CD4-positive, alpha-beta memory T cell (primary cell): ENCODE results near the gene MARK2. TPM values are rescaled to one million over a fixed set of nuclear protein-coding genes. Genes with fewer than 3 reads are reported as not detected.

Source experiments
- CTCF ChIA-PET: fragments of 350-600 bp; sonication (Branson Sonifier 250); formaldehyde crosslinking; loops from one replicate; lab custom pipeline; 2021; ENCODE audit warnings: inconsistent platforms; ENCODE audit not compliant: partially characterized antibody; lab: Charles Lee
- POLR2A ChIA-PET: fragments of 350-600 bp; sonication (Branson Sonifier 250); formaldehyde crosslinking; loops from one replicate; lab custom pipeline; 2021; ENCODE audit not compliant: partially characterized antibody; lab: Charles Lee
- DNase-seq, 5 donors: peaks; one replicate each; pipeline versions ENCODE4 v3.0.0 to v3.0.0-alpha.2; 2020 to 2022; ENCODE audit warnings: mixed read lengths in 1 of 5
- H3K27ac ChIP-seq: one replicate; pipeline ENCODE4 v1.7.0; 2013; ENCODE audit warnings: low read depth, low read length
- H3K27me3 ChIP-seq: 2 replicates; pipeline ENCODE4 v1.7.0; 2013; ENCODE audit warnings: mild to moderate bottlenecking, low read length, moderate library complexity; ENCODE audit not compliant: insufficient read depth
- H3K36me3 ChIP-seq: 2 replicates; pipeline ENCODE4 v1.7.0; 2013; ENCODE audit warnings: mild to moderate bottlenecking, low read length, moderate library complexity; ENCODE audit not compliant: insufficient read depth
- H3K4me1 ChIP-seq: 2 replicates; pipeline ENCODE4 v1.7.0; 2013; ENCODE audit warnings: mild to moderate bottlenecking, low read length, moderate library complexity; ENCODE audit not compliant: insufficient read depth
- H3K4me3 ChIP-seq, 2 donors: one replicate each; pipeline ENCODE4 v1.7.0; 2013; ENCODE audit warnings: low read length in 2 of 2, mild to moderate bottlenecking in 1 of 2
- H3K9me3 ChIP-seq, 2 donors: one replicate each; pipeline ENCODE4 v1.7.0; 2013; ENCODE audit warnings: low read length in 2 of 2, control low read depth in 1 of 2; ENCODE audit not compliant: control insufficient read depth in 1 of 2
- H3K27ac Mint-ChIP-seq, 7 donors: one replicate each; pipeline ENCODE4 v1.8.0; 2020 to 2021; ENCODE audit warnings: mixed read lengths in 7 of 7, mild to moderate bottlenecking in 6 of 7, inconsistent platforms in 3 of 7, moderate library complexity in 3 of 7
- H3K27me3 Mint-ChIP-seq, 2 donors: one replicate each; pipeline ENCODE4 v1.8.0; 2020 to 2021; ENCODE audit warnings: mixed read lengths in 2 of 2
- H3K36me3 Mint-ChIP-seq, 2 donors: one replicate each; pipeline ENCODE4 v1.8.0; 2020 to 2021; ENCODE audit warnings: mixed read lengths in 2 of 2, inconsistent platforms in 1 of 2, mild to moderate bottlenecking in 1 of 2
- H3K4me1 Mint-ChIP-seq, 4 donors: one replicate each; pipeline ENCODE4 v1.8.0; 2020 to 2021; ENCODE audit warnings: mixed read lengths in 4 of 4, mild to moderate bottlenecking in 1 of 4
- H3K4me3 Mint-ChIP-seq, 8 donors: one replicate each; pipeline ENCODE4 v1.8.0; 2020 to 2021; ENCODE audit warnings: mixed read lengths in 8 of 8, mild to moderate bottlenecking in 7 of 8, moderate library complexity in 6 of 8, inconsistent platforms in 3 of 8
- H3K9me3 Mint-ChIP-seq, 8 donors: one replicate each; pipeline ENCODE4 v1.8.0; 2020 to 2021; ENCODE audit warnings: mixed read lengths in 8 of 8, mild to moderate bottlenecking in 5 of 8, inconsistent platforms in 3 of 8, moderate library complexity in 1 of 8
- intact Hi-C: fragments of 100-400 bp; cut with micrococcal nuclease; formaldehyde crosslinking; loops from one replicate; pipeline ENCODE4 v1.15.1; 2023
- polyA plus RNA-seq, 2 donors: library from polyadenylated mRNA; unstranded; fragments of 300-500 nt; fragmentation: Illumina TruSeq; gene quantifications; one replicate each; pipeline ENCODE4 v1.2.3, GENCODE V29; 2021
- total RNA-seq, 2 experiments: library from RNA; stranded (reverse); gene quantifications; one replicate each; pipeline ENCODE4 v1.2.3, GENCODE V29; 2021

MARK2 gene
- total and polyA plus RNA-seq, 4 experiments from 2014 or later, result 25.1 to 68.0 (median 60.4) TPM

- Histone ChIP-seq H3K4me1 (no peaks in the 10 kb centered on the region), H3K4me3 (no peak overlapping the region), H3K27me3 (no peaks in the 10 kb centered on the region), H3K36me3 (no peaks in the 10 kb centered on the region), H3K27ac (no peak overlapping the region), H3K9me3 (no peaks in the 10 kb centered on the region)
- no peaks in the 10 kb centered on the region for H3K9me3 Mint-ChIP-seq
- H3K27ac Mint-ChIP-seq, result peak overlapping the region in 1 of 7 donors; percentile 17
- peaks cover 0 to 1% (median 0%) of the 10 kb centered on the region in 4 donors for H3K4me1 Mint-ChIP-seq
- no peak for DNase-seq
- ChIA-PET POLR2A (no interaction called here), CTCF (interaction anchor here (0.7 to 12.0 kb wide), 2 partner anchors 119 to 471 kb away, joined by 3 to 337 read pairs; no protein-coding TSS in a partner anchor)
- H3K36me3 Mint-ChIP-seq, result peaks cover 5 to 7% of the 10 kb centered on the region in 2 donors
- no peaks in the 10 kb centered on the region for H3K27me3 Mint-ChIP-seq
- intact Hi-C loops, result no loop called here
- H3K4me3 Mint-ChIP-seq, result no peak overlapping the region
Measured at GRCh38 chr11:63829823-63830489, 9.0 kb upstream of the MARK2 start.

DNA sequence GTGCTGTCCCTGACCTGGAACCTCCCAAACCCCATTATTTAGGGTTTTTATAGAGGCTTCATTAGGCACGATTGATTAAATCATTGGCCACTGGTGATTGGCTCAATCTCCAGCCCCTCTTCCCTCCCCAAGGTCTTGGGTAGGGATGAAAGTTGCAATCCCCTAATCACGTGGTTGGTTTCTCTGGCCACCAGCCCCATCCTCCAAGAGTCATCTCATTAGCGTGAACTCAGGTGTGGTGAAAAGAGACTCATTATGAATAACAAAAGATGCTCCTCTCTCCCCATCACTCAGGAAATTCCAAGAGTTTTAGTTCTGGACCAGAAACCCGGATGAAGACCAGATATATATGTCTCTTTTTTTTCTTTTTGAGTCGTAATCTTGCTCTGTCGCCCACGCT is 7.6 kb upstream of the MARK2 start:
- intact Hi-C loops, result no loop called here
- no peak overlapping the region for H3K27ac Mint-ChIP-seq
- POLR2A ChIA-PET, result interaction anchor here (1.6 kb wide), 1 partner anchor 57 kb away, joined by 6 read pairs; no protein-coding TSS in a partner anchor

GRCh38 chr11:63832336-63832735 is 6.6 kb upstream of the MARK2 start:
- CTCF ChIA-PET, result interaction anchor here (12.0 kb wide), 1 partner anchor 116 kb away, joined by 337 read pairs; no protein-coding TSS in a partner anchor

More for the DNA sequence above, 7.6 kb upstream of the MARK2 start:
- CTCF ChIA-PET, result interaction anchor here (12.0 kb wide), 1 partner anchor 117 kb away, joined by 337 read pairs; no protein-coding TSS in a partner anchor
- no peaks in the 10 kb centered on the region for H3K27me3 Mint-ChIP-seq
- H3K4me3 ChIP-seq, result no peak overlapping the region
- H3K27ac ChIP-seq, result no peak overlapping the region
- no peak for DNase-seq
- H3K36me3 ChIP-seq, result no peaks in the 10 kb centered on the region
- H3K4me1 ChIP-seq, result no peaks in the 10 kb centered on the region
- H3K9me3 ChIP-seq, result no peaks in the 10 kb centered on the region
- H3K36me3 Mint-ChIP-seq, result no peaks in the 10 kb centered on the region
- no peak overlapping the region for H3K4me3 Mint-ChIP-seq
- H3K27me3 ChIP-seq, result no peaks in the 10 kb centered on the region
- no peaks in the 10 kb centered on the region for H3K9me3 Mint-ChIP-seq
- peaks cover 0 to 4% (median 3%) of the 10 kb centered on the region in 4 donors for H3K4me1 Mint-ChIP-seq

GRCh38 chr11:63833048-63833447 is 5.9 kb upstream of the MARK2 start:
- DNase-seq, result no peak
- ChIA-PET CTCF (interaction anchor here (1.5 to 12.0 kb wide), 3 partner anchors 74 to 316 kb away, joined by 3 to 337 read pairs (median 6); no protein-coding TSS in a partner anchor), POLR2A (interaction anchor here (0.6 to 0.9 kb wide), 2 partner anchors 104 to 153 kb away, joined by 3 to 4 read pairs; no protein-coding TSS in a partner anchor)
- H3K9me3 ChIP-seq, result no peaks in the 10 kb centered on the region
- H3K27me3 ChIP-seq, result no peaks in the 10 kb centered on the region
- intact Hi-C loops, result no loop called here
- H3K4me1 ChIP-seq, result peaks cover 9% of the 10 kb centered on the region
- Mint-ChIP-seq H3K27me3 (no peaks in the 10 kb centered on the region), H3K4me1 (peaks cover 11 to 19% (median 14%) of the 10 kb centered on the region in 4 donors), H3K4me3 (no peak overlapping the region), H3K36me3 (no peaks in the 10 kb centered on the region), H3K9me3 (no peaks in the 10 kb centered on the region), H3K27ac (no peak overlapping the region)
- no peak overlapping the region for H3K4me3 ChIP-seq
- H3K36me3 ChIP-seq, result no peaks in the 10 kb centered on the region
- H3K27ac ChIP-seq, result no peak overlapping the region

More at GRCh38 chr11:63832336-63832735, 6.6 kb upstream of the MARK2 start:
- Histone ChIP-seq H3K36me3 (no peaks in the 10 kb centered on the region), H3K4me3 (no peak overlapping the region), H3K4me1 (peaks cover 2% of the 10 kb centered on the region), H3K9me3 (no peaks in the 10 kb centered on the region), H3K27me3 (no peaks in the 10 kb centered on the region), H3K27ac (no peak overlapping the region)
- H3K4me1 Mint-ChIP-seq, result peaks cover 4 to 12% (median 8%) of the 10 kb centered on the region in 4 donors
- intact Hi-C loops, result no loop called here
- H3K27ac Mint-ChIP-seq, result peak overlapping the region in 1 of 7 donors; percentile 68
- H3K9me3 Mint-ChIP-seq, result no peaks in the 10 kb centered on the region
- H3K36me3 Mint-ChIP-seq, result no peaks in the 10 kb centered on the region
- no peak for DNase-seq
- H3K4me3 Mint-ChIP-seq, result no peak overlapping the region
- POLR2A ChIA-PET, result interaction anchor here (0.9 to 1.6 kb wide), 2 partner anchors 56 to 153 kb away, joined by 3 to 6 read pairs; no protein-coding TSS in a partner anchor
- H3K27me3 Mint-ChIP-seq, result no peaks in the 10 kb centered on the region

- Histone ChIP-seq H3K36me3 (no peaks in the 10 kb centered on the region), H3K27ac (no peak overlapping the region), H3K27me3 (no peaks in the 10 kb centered on the region), H3K9me3 (no peaks in the 10 kb centered on the region), H3K4me3 (no peak overlapping the region), H3K4me1 (peaks cover 13% of the 10 kb centered on the region)
- Mint-ChIP-seq H3K9me3 (no peaks in the 10 kb centered on the region), H3K27ac (no peak overlapping the region), H3K4me3 (no peak overlapping the region), H3K27me3 (no peaks in the 10 kb centered on the region), H3K36me3 (peaks cover 0 to 4% of the 10 kb centered on the region in 2 donors), H3K4me1 (peaks cover 14 to 29% (median 18%) of the 10 kb centered on the region in 4 donors)
- CTCF ChIA-PET, result interaction anchor here (1.1 to 12.0 kb wide), 6 partner anchors 72 to 315 kb away, joined by 3 to 337 read pairs (median 5); no protein-coding TSS in a partner anchor
- DNase-seq, result no peak
- intact Hi-C loops, result loop anchor here (5.0 kb wide), 1 partner anchor 67 kb away; the partner anchor contains the start of gene ZFTA
- POLR2A ChIA-PET, result interaction anchor here (1.2 kb wide), 1 partner anchor 111 kb away, joined by 3 read pairs; no protein-coding TSS in a partner anchor
Measured at GRCh38 chr11:63834535-63835157, 4.3 kb upstream of the MARK2 start.

GRCh38 chr11:63835158-63835545 is 3.8 kb upstream of the MARK2 start:
- intact Hi-C loops, result loop anchor here (5.0 kb wide), 1 partner anchor 68 kb away; the partner anchor contains the start of gene ZFTA

More at GRCh38 chr11:63835158-63835545, 3.8 kb upstream of the MARK2 start:
- no peak for DNase-seq
- Mint-ChIP-seq H3K27me3 (no peaks in the 10 kb centered on the region), H3K36me3 (peaks cover 0 to 9% of the 10 kb centered on the region in 2 donors), H3K4me3 (no peak overlapping the region), H3K4me1 (peaks cover 14 to 35% (median 20%) of the 10 kb centered on the region in 4 donors), H3K27ac (peak overlapping the region in 1 of 7 donors; percentile 5), H3K9me3 (no peaks in the 10 kb centered on the region)
- POLR2A ChIA-PET, result no interaction called here
- CTCF ChIA-PET, result interaction anchor here (0.7 to 12.0 kb wide), 12 partner anchors 57 to 317 kb away, joined by 3 to 337 read pairs (median 17); partner anchors contain the start of gene RCOR2
- Histone ChIP-seq H3K4me1 (peaks cover 13% of the 10 kb centered on the region), H3K4me3 (no peak overlapping the region), H3K9me3 (no peaks in the 10 kb centered on the region), H3K27ac (no peak overlapping the region), H3K27me3 (no peaks in the 10 kb centered on the region), H3K36me3 (no peaks in the 10 kb centered on the region)
